NCI-H2171 (cell line): ENCODE data around the gene CFDP1.

Experiments
- DNase-seq: peaks from one replicate; lab custom pipeline; 2025; lab: John Stamatoyannopoulos, UW

The CFDP1 gene

GRCh38 chr16:75250089-75250808 lies 183.1 kb downstream of the CFDP1 start:
- no peak for DNase-seq

DNA sequence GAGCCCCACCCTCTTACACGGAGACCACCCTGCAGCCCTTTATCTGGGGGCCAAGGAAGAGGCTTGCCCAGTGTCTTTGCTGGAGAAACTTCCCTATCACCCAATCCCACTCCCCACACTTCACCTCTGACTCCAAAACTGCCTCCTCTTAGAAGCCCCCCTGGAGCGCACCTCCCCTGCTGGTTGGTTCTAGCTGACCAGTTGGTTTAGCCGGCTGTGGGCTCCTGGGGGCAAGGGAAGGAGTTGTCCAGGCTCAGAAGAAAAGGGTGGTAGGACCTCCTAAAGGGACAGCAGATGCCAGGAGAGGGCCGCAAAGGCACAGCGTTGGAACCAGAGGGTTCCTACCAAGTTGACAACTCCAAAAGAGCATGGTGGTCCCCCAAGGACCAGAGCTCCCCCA lies 183.9 kb downstream of the CFDP1 start:
- DNase-seq: no peak

GRCh38 chr16:75248536-75249380 lies 184.5 kb downstream of the CFDP1 start:
- DNase-seq: no peak

GRCh38 chr16:75248142-75248535 lies 185.2 kb downstream of the CFDP1 start:
- DNase-seq: no peak

DNA sequence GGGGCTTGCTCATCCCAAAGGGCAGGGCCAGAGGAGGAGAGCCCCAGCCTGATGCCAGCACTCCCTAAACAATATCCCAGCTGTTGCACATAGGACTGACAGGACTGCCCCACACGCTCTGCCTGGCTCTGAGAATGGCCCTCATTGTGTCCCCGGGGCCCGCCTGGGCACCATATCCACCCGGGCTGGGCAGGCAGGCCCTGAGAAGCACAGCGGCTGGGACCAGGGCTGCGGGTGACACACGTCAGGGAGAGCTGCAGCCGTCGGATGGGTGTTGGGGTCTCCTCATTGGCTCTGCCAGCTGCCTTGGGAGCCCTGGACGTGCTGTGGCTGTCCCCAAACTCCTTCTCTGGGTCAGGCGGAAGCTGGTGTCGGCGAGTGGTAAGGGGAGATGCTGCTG lies 186.1 kb downstream of the CFDP1 start:
- no peak for DNase-seq

- no peak for DNase-seq
These were observed 186.6 kb downstream of the CFDP1 start for GRCh38 chr16:75246504-75247205.

DNA sequence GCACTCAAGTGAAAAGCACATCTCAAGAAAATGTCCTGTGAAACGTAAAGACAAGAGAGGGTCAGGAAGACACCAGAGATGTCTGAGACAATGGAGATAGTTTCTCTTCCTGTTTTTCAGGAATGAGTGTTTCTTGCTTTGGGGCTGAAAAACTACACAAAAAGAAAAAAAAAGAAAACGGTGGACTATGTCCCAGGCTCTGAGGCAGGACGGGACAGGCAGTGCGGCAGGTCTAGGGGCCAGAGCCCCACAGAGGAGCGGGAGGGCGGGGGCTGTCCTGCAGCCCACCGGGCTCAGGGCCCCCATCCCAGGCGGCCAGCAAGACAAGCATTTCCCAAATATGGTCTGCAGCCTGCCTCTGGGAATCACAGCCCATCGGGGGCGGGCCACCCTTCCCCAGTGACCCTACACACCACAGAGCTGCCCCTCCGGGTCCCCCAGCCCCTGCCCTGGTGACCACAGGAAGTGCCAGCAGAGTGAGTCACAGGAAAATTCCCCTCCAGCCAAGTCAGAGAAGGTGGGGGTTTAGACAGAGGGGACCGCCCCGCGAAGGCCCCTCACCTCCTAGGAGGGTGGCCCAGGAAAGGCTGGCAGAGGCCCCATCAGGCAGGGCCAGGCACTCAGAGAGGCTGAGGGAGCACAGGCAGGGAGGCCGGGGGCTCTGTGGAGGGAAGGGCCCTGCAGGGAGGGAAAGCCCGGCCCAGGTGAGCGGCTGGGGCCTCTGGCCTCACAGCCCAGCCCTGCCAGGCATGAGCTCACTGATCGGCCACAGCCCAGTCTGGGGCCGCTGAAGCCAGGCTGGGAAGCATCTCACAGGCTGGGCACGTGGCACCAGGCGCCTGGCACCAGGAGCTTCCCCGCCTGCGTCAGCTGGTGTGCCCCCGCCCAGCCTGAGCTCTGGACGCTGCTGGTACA lies 188.2 kb downstream of the CFDP1 start:
- no peak for DNase-seq

GRCh38 chr16:75244225-75244809 lies 189.0 kb downstream of the CFDP1 start:
- DNase-seq: no peak
